Ovary (tissue), 3 donors: ENCODE results near the gene MYL12B.

Experiments
- CTCF ChIP-seq, 3 donors: fragments of 450-650 bp in 2 of 3; fragments of 200-600 bp in 1 of 3; IDR thresholded peaks; one replicate each; pipeline versions ENCODE4 v1.5.1 to v1.8.0; 2016 to 2022; ENCODE audit warnings: antibody characterized with exemption in 3 of 3, mild to moderate bottlenecking in 1 of 3
- EP300 ChIP-seq: sonication (generic); formaldehyde crosslinking; IDR thresholded peaks from one replicate; pipeline ENCODE4 v1.6.1; 2017; ENCODE audit warnings: antibody characterized with exemption
- POLR2A ChIP-seq: fragments of 450-650 bp; IDR thresholded peaks from one replicate; pipeline ENCODE4 v1.6.1; 2017; ENCODE audit warnings: antibody characterized with exemption, mild to moderate bottlenecking, moderate library complexity
- donor health status: DM: no; HTN: no; CAD: no.

- TF ChIP-seq EP300: no peak
- TF ChIP-seq CTCF (IDR thresholded peaks at IDR 0.05): peak; percentile 47 to 93 (median 80)
- peak; percentile 15 for TF ChIP-seq POLR2A
Measured at GRCh38 chr18:3245853-3246634, 15.9 kb upstream of the MYL12B start.
